ENCODE data around the gene LPCAT1.

DNA sequence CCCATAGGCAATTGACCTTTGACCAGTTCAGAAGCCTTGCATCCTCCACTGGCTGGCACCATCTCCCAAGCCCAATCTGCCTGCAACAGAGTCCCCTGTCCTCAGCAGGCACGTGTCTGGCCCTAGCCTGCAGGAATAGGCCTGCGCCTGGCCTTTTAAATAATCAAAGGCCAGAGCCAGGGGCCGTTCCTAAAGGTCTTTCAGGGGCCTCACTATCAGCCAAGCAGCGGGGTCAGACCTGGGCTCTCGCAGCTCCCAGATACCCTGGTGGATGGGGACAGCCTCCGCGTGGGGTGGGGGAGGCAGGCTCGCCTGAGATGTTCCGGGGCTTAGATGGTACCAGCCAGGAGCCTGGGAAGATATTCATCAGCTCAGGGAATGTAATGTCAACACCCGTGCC lies 111.1 kb downstream of the LPCAT1 start:
- TF ChIP-seq, protein P1, sequence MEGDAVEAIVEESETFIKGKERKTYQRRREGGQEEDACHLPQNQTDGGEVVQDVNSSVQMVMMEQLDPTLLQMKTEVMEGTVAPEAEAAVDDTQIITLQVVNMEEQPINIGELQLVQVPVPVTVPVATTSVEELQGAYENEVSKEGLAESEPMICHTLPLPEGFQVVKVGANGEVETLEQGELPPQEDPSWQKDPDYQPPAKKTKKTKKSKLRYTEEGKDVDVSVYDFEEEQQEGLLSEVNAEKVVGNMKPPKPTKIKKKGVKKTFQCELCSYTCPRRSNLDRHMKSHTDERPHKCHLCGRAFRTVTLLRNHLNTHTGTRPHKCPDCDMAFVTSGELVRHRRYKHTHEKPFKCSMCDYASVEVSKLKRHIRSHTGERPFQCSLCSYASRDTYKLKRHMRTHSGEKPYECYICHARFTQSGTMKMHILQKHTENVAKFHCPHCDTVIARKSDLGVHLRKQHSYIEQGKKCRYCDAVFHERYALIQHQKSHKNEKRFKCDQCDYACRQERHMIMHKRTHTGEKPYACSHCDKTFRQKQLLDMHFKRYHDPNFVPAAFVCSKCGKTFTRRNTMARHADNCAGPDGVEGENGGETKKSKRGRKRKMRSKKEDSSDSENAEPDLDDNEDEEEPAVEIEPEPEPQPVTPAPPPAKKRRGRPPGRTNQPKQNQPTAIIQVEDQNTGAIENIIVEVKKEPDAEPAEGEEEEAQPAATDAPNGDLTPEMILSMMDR (IDR thresholded peaks at IDR 0.05), result no peak
- TF ChIP-seq POLR2AphosphoS5 (IDR thresholded peaks at IDR 0.05) (no peak), POLR2A (IDR thresholded peaks at IDR 0.05) (no peak)

Data from breast epithelium (tissue), 3 donors.